Epithelial cell of proximal tubule (primary cell): ENCODE measurements around the gene TNFRSF11A. TPM values are rescaled to one million over a fixed set of nuclear protein-coding genes. Genes with fewer than 3 reads are reported as not detected.

Source experiments
- DNase-seq: peaks from one replicate; pipeline ENCODE4 v3.0.0-alpha.2; 2011; ENCODE audit warnings: low read depth
- H3K4me3 ChIP-seq: 2 replicates; pipeline ENCODE4 v1.5.1; 2011; ENCODE audit warnings: low read depth, mild to moderate bottlenecking, low read length
- total RNA-seq: library from RNA; depleted of rRNA; stranded (reverse); fragments of >200 nt; gene quantifications from 2 replicates; pipeline ENCODE4 v1.2.3, GENCODE V29; 2015
- TF ChIP-seq, protein P1 (sequence below): conservative IDR thresholded peaks from 2 replicates; pipeline ENCODE4 v1.5.1; 2012; ENCODE audit warnings: low read depth, mild to moderate bottlenecking, low read length

Gene TNFRSF11A
- total RNA-seq, 1 donor from 2014 or later, result 4.2 TPM

DNA sequence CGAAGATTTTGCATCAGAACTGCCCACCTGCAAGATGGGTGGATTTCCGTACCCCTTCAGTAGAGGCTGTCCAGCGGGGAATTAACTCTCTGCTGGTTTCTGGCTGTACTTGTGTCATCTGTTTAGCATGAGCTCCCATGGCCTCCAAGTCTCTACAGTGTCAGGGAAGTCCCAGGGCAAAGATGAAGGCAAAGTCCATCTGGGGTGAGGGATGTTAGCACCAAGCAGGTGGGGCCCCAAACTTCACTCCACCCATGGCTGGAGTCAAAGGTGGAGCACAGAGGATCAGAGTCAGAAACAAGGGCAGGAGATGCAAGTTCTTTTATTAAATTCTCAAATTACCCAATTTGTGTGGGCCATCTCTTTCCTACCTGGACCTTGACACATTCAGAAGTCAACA is 78.0 kb downstream of the TNFRSF11A start:
- TF ChIP-seq, protein P1, sequence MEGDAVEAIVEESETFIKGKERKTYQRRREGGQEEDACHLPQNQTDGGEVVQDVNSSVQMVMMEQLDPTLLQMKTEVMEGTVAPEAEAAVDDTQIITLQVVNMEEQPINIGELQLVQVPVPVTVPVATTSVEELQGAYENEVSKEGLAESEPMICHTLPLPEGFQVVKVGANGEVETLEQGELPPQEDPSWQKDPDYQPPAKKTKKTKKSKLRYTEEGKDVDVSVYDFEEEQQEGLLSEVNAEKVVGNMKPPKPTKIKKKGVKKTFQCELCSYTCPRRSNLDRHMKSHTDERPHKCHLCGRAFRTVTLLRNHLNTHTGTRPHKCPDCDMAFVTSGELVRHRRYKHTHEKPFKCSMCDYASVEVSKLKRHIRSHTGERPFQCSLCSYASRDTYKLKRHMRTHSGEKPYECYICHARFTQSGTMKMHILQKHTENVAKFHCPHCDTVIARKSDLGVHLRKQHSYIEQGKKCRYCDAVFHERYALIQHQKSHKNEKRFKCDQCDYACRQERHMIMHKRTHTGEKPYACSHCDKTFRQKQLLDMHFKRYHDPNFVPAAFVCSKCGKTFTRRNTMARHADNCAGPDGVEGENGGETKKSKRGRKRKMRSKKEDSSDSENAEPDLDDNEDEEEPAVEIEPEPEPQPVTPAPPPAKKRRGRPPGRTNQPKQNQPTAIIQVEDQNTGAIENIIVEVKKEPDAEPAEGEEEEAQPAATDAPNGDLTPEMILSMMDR, result no peak
- DNase-seq, result no peak
- no peak overlapping the region for H3K4me3 ChIP-seq

DNA sequence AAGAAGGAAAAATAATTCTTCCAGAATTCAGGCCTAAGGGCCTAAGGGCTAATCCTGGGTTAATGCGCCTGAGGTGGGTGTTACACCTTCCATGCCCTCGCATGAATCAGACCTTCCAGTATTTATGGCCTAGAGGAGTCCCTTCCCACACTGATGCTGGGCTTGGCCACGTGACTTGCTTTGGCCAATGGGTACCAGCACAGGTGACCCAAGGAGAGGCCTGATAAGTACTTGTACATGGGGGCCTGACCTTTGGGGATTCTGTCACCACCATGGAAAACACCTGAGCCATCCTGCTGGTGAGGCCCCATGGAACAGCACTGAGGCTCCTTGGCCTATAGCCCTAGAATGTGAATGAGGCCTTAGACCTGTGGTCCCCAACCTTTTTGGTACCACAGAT is 79.8 kb downstream of the TNFRSF11A start:
- TF ChIP-seq, protein P1, result no peak
- H3K4me3 ChIP-seq, result no peak overlapping the region
- DNase-seq, result no peak

DNA sequence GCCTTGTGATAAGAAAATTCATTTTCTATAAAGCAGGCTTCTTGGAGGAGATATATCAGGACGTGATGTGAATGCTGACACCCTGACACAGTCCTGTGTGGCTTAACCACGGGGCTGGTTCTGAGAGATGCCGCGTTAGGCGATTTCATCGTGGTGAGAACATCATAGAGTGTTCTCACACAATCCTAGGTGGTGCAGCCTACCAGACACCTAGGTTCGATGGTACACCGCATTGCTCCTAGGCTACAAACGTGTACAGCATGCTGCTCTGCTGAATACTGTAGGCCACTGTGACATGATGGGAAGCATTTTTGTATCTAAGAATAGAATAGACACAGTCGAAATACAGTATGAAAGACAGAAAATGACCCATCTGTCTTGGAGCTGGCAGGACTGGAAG is 82.5 kb downstream of the TNFRSF11A start:
- TF ChIP-seq, protein P1, result no peak
- no peak for DNase-seq
- H3K4me3 ChIP-seq, result no peak overlapping the region

DNA sequence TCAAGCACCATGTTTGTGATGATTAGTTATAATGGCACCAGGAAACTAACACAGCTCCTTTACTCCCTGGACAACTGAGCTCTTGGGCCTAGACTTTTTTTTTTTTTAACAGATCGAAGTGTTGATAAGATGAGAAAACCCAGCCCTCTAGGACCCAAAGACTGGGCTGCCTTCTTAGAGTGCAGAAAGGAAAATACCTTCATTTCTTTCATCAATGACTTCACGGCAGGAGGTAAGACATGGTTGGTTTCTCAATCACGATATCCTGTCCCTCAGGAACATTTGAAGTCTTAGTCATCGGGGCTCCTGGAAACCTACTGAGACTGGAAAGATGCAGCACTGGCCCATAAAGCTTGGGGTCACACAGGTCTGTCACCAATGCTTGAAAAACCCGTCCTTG is 84.7 kb downstream of the TNFRSF11A start:
- TF ChIP-seq, protein P1, result no peak
- no peak for DNase-seq
- no peak overlapping the region for H3K4me3 ChIP-seq

DNA sequence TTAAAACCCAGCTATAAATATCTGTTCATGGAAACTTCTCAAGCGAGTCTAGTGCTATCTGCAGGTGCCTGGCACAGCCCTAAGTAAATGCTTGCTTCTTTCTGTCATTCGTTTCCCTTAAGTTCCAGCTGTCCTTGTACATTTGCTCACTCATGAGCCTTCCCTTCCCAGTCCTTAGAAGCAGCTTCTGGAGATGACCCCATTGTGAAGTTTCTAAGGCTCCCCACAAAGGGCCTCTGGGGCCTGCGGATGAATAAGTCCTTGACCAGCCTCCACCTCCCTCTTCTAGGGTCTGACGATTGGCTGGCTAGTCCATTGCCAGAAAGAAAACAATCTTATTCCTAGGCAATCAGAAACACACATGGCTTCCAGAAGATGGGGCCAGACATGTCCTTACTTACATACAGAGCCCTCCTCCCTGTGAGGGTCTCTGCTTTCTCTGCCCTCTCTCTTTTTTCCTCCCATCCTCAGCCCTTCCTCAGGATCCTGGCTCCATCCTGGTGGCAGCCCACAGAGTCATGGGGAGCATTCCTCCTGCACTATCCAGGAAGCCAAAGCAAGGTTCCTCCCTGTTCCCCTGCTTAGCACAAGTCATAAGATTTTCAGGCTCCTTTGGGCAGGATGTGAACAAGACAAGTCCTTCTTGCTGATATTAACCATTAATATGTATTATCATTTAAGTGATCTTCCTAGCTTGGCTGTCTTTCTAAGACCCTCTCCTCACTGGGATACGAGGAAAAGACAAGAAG is 87.3 kb downstream of the TNFRSF11A start:
- TF ChIP-seq, protein P1, result no peak
- H3K4me3 ChIP-seq, result no peak overlapping the region
- DNase-seq, result no peak

DNA sequence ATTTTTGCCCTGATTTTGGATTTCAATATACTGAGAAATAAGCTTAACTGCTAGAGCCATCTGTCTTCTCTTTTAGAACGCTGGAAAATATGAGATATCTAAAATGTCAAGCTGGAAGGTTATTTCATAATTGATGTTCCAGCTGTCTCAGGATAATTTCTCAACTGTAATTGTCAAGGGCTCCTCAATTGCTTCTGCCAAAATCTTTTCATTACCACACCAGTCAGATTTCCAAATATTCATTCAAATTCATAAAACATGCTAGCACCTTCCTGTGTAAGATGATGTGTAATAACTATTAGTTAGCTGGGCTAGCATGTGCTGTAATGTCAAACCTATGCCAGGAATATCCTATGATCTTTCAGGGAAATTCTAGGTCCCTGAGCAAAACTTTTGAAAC is 88.1 kb downstream of the TNFRSF11A start:
- TF ChIP-seq, protein P1, result no peak
- no peak for DNase-seq
- H3K4me3 ChIP-seq, result no peak overlapping the region

DNA sequence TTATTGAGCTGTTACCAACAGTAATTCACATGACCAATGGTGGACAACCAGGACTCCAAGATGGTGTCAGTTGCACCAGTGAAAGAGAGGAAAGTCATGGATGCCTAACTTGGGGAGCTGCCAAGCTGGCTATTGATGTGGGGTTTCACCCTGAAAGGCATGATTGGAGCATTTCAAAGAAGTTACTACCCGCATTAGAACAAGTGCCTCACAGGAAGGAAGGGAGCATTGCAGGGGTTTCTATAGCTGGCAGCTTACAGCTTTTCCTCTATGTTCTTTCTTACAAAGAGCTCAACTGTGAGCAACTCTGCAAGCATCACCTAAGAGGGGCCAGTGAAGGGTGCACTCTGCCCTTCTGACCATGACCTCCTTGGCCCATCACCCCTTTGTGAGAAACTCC is 93.1 kb downstream of the TNFRSF11A start:
- TF ChIP-seq, protein P1, result no peak
- H3K4me3 ChIP-seq, result no peak overlapping the region
- no peak for DNase-seq
